Prostate gland (tissue), 2 donors: ENCODE measurements around the gene SLC22A16. TPM values are rescaled to one million over a fixed set of nuclear protein-coding genes. Genes with fewer than 3 reads are reported as not detected.

Source experiments
- DNase-seq: peaks from one replicate; pipeline ENCODE4 v3.0.0-alpha.2; 2019; ENCODE audit warnings: low spot score
- H3K27ac ChIP-seq, 2 donors: fragments of 200-600 bp; sonication (generic); 2 replicates each; pipeline ENCODE4 v1.5.1; 2017 to 2019
- H3K27me3 ChIP-seq: fragments of 200-600 bp; sonication (generic); replicated peaks from 2 replicates; pipeline ENCODE4 v1.5.1; 2019; ENCODE audit not compliant: insufficient read depth
- H3K36me3 ChIP-seq, 2 donors: fragments of 200-600 bp; sonication (generic); 1 replicate in 1 of 2; 2 replicates in 1 of 2; pipeline versions ENCODE4 v1.5.1 to v1.8.1; 2017 to 2019
- H3K4me1 ChIP-seq: fragments of 200-600 bp; sonication (generic); replicated peaks from 2 replicates; pipeline ENCODE4 v1.5.1; 2019
- H3K4me3 ChIP-seq, 2 donors: fragments of 200-600 bp; sonication (generic); 2 replicates each; pipeline ENCODE4 v1.5.1; 2017 to 2019
- H3K9me3 ChIP-seq: fragments of 200-600 bp; sonication (generic); 2 replicates; pipeline ENCODE4 v1.5.1; 2017
- POLR2A ChIP-seq: fragments of 450-650 bp; IDR thresholded peaks from one replicate; pipeline ENCODE4 v1.6.1; 2016; ENCODE audit warnings: antibody characterized with exemption, mild to moderate bottlenecking
- POLR2AphosphoS5 ChIP-seq: sonication (generic); formaldehyde crosslinking; IDR thresholded peaks from one replicate; pipeline ENCODE4 v1.6.1; 2017; ENCODE audit warnings: antibody characterized with exemption
- WGBS: methylation state at CpG from one replicate; pipeline ENCODE4 v1.1.5; 2018; 5-methylcytosine and 5-hydroxymethylcytosine counted together
- intact Hi-C: fragments of 100-400 bp; cut with DNase I; formaldehyde crosslinking; loops from one replicate; pipeline ENCODE4 v1.14.2; 2022
- total RNA-seq, 2 donors: library from RNA; depleted of rRNA; stranded (reverse); fragments of >200 nt; gene quantifications; one replicate each; pipeline ENCODE4 v1.1.0, GENCODE V29; 2016
- TF ChIP-seq, protein P1 (sequence below), 4 experiments: fragments of 200-600 bp in 2 of 4; fragments of 450-650 bp in 2 of 4; sonication (generic) in 2 of 4; IDR thresholded peaks; 1 replicate in 3 of 4; 2 replicates in 1 of 4; pipeline ENCODE4 v1.5.1; 2016 to 2019; ENCODE audit warnings: antibody characterized with exemption in 4 of 4, mild to moderate bottlenecking in 2 of 4, moderate library complexity in 2 of 4

SLC22A16 gene
- total RNA-seq, 2 donors from 2014 or later: 2.7 TPM; not detected in 1

DNA sequence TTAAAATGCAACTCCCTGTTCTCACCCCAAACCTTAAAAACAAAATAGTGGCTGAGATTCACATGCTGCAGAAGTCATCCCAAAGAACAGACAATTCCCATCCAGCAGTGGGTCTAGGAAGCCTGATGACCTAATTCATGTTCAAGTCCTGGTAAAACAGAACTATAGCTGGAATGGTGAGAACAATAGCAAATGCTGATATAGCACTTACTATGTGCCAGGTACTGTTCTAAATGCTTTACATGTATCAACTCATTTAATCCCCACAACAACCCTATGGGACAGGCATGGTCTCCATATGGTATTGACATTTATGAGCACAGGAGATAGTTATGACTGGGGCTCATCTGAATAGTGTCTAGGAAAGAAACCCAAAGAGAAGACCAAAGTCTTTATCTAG, 66.6 kb downstream of the SLC22A16 start:
- H3K4me3 ChIP-seq: no peak overlapping the region
- intact Hi-C loops: no loop called here
- DNase-seq: no peak
- no peak for TF ChIP-seq POLR2A
- TF ChIP-seq, protein P1, sequence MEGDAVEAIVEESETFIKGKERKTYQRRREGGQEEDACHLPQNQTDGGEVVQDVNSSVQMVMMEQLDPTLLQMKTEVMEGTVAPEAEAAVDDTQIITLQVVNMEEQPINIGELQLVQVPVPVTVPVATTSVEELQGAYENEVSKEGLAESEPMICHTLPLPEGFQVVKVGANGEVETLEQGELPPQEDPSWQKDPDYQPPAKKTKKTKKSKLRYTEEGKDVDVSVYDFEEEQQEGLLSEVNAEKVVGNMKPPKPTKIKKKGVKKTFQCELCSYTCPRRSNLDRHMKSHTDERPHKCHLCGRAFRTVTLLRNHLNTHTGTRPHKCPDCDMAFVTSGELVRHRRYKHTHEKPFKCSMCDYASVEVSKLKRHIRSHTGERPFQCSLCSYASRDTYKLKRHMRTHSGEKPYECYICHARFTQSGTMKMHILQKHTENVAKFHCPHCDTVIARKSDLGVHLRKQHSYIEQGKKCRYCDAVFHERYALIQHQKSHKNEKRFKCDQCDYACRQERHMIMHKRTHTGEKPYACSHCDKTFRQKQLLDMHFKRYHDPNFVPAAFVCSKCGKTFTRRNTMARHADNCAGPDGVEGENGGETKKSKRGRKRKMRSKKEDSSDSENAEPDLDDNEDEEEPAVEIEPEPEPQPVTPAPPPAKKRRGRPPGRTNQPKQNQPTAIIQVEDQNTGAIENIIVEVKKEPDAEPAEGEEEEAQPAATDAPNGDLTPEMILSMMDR (IDR thresholded peaks at IDR 0.05): no peak
- TF ChIP-seq POLR2AphosphoS5: no peak
- no peaks in the 10 kb centered on the region for H3K9me3 ChIP-seq
- no peaks in the 10 kb centered on the region for H3K27me3 ChIP-seq
- no peaks in the 10 kb centered on the region for H3K36me3 ChIP-seq
- H3K27ac ChIP-seq: no peak overlapping the region
- H3K4me1 ChIP-seq: no peaks in the 10 kb centered on the region

DNA sequence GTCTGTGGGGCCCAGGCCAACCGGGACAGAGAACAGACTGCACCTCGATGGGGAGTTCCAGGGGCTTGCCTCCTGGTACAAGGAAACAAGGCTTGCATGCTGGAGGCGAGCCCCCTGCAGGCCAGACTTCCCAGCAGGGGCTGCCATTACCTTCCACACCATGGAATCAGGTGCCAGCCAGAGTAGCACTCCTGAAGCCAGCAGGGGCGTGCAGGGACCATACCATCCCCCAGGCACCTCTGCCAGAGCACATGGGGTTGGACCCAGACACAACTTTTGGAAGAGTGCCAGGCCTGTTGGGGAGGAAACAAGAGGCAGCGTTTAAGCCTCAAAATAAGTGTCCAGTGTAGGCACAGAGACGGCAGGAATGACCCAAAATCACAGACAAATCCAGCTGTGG, 67.5 kb downstream of the SLC22A16 start:
- no peak for TF ChIP-seq POLR2AphosphoS5
- no peak for TF ChIP-seq POLR2A
- TF ChIP-seq, protein P1 (IDR thresholded peaks at IDR 0.05): no peak
- Histone ChIP-seq H3K36me3 (no peaks in the 10 kb centered on the region), H3K4me1 (no peaks in the 10 kb centered on the region), H3K27me3 (no peaks in the 10 kb centered on the region), H3K4me3 (no peak overlapping the region), H3K27ac (no peak overlapping the region), H3K9me3 (no peaks in the 10 kb centered on the region)
- intact Hi-C loops: no loop called here
- 68% methylated on average over 6 of the region's 6 CpGs for WGBS
- no peak for DNase-seq

DNA sequence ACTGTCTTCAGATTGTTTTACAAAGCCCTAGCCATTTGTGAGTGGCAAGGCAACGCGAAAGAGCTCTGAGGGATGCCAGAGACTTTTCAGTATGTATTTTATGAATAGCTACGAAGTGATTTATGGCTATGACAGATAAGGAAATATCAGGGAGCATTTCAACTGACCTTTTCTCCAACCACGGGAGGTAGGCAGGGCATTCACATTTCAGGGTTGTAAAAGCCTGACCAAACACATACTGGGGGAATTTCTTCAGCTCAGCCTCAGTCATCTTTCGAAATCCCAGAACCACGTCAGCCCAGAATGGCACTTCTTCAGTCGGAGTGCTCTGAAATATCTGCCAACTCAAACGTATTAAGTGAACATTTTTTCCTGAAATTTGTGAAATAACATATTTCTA, 71.8 kb downstream of the SLC22A16 start:
- Histone ChIP-seq H3K27me3 (no peaks in the 10 kb centered on the region), H3K4me3 (no peak overlapping the region), H3K27ac (no peak overlapping the region), H3K9me3 (no peaks in the 10 kb centered on the region), H3K36me3 (no peaks in the 10 kb centered on the region), H3K4me1 (no peaks in the 10 kb centered on the region)
- TF ChIP-seq, protein P1 (IDR thresholded peaks at IDR 0.05): no peak
- no peak for TF ChIP-seq POLR2AphosphoS5
- TF ChIP-seq POLR2A: no peak
- DNase-seq: no peak
- intact Hi-C loops: no loop called here
- WGBS: 60% methylated on average over 8 of the region's 8 CpGs

DNA sequence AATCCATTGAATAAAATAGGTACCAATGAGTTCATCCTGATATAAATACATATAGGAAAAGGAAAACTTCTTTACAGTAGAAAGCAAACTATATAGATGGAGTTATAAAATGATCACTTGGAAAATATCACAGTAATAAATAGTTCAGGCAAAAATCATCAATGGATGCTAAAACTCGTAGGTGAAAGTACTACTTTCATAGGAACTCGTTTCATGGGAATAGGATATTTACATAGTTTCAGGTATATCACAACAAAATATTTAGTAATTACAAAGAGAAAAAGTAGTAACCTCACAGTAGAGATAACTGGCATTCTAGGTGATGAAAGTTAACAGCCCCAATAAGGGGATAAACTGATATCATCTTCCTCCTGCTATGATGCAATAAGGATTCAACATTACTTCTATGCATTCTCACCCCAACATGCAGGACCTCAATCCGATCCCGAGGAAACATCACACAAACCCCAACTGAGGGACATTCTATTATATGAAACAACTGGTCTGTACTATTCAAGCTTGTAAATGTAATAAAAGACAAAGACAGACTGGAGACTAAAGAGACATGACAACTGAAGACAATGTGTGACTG, 74.7 kb downstream of the SLC22A16 start:
- Histone ChIP-seq H3K36me3 (no peaks in the 10 kb centered on the region), H3K4me1 (no peaks in the 10 kb centered on the region), H3K27ac (no peak overlapping the region), H3K27me3 (no peaks in the 10 kb centered on the region), H3K4me3 (no peak overlapping the region), H3K9me3 (no peaks in the 10 kb centered on the region)
- TF ChIP-seq, protein P1 (IDR thresholded peaks at IDR 0.05): no peak
- no peak for TF ChIP-seq POLR2AphosphoS5
- TF ChIP-seq POLR2A: no peak
- intact Hi-C loops: no loop called here
- WGBS: 69% methylated on average over 4 of the region's 4 CpGs
- no peak for DNase-seq

DNA sequence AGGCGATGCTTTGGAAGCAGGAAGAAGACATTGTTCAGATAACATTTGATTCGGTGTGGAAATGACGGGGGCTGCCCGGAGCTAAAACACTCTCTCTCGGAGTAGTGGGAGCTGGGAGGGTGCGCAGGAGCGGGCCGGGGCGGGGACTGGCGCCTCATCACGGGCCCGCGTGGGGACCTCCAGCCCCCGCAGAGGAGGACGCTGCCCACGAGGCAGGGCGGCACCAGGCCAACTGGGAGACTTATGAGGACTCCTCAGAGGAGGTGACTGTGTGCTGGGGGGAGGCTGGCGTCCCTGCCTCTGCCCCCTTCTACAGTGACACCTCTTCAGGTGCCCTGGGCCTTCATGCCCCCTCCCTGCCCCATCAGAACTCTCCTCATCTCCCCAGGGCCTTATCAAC, 76.2 kb downstream of the SLC22A16 start:
- no peak for DNase-seq
- Histone ChIP-seq H3K27ac (no peak overlapping the region), H3K4me3 (peak overlapping the region; percentile 21 to 26), H3K36me3 (no peaks in the 10 kb centered on the region), H3K9me3 (no peaks in the 10 kb centered on the region), H3K4me1 (no peaks in the 10 kb centered on the region), H3K27me3 (no peaks in the 10 kb centered on the region)
- WGBS: 72% methylated on average over 18 of the region's 18 CpGs
- intact Hi-C loops: no loop called here
- TF ChIP-seq POLR2AphosphoS5 (no peak), POLR2A (no peak)
- TF ChIP-seq, protein P1 (IDR thresholded peaks at IDR 0.05): no peak
